GM18858 (cell line): ENCODE results near the gene C2CD5.
A peak's percentile ranks its signal among the peaks of the same experiment; 100 is the strongest.
"Not testable (repeated sequence)": the region's sequence is repeated elsewhere in the genome, so short reads cannot be mapped to it uniquely, and the experiment has no call there.

Source experiments
- ATAC-seq: cut with Tn5 transposase; IDR thresholded peaks from one replicate; pipeline ENCODE4 v1.9.1; 2021; ENCODE audit not compliant: unreplicated experiment

Gene C2CD5

DNA sequence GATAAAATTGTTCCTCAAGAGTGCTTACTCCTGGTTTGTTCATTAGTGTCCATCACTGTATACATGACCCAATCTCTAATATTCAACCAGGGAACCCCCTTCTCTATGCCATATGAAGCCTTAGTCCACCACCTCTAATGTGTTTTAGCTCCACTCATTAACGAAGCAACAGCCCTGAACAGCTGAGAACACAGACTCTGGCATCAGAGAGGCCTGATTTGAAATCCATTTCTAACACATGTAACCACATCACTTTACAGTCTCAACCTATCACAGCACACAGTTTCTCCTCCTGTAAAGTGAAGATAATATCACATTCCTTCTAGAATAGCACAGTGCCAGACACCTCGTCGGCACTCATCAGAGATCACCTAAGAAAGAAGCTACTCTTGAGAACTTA, 64.3 kb downstream of the C2CD5 start:
- no peak for ATAC-seq

DNA sequence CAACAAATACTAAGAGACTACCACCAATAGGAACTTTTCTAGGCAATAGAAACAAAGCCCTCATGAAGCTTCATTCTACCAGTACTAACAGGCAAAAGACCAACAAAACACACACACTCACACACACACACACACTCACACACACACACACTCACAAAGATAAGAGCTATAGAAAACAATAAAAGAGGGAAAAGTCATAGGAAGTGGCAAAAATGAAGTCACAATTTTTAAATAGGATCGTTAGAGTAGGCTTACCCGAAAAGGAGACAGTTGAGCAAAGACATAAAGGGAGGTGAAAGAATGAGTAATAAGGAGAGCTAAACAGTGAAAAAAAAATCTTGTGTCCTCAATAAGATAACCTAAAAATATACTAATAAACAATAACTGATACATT, 66.5 kb downstream of the C2CD5 start:
- no peak for ATAC-seq

DNA sequence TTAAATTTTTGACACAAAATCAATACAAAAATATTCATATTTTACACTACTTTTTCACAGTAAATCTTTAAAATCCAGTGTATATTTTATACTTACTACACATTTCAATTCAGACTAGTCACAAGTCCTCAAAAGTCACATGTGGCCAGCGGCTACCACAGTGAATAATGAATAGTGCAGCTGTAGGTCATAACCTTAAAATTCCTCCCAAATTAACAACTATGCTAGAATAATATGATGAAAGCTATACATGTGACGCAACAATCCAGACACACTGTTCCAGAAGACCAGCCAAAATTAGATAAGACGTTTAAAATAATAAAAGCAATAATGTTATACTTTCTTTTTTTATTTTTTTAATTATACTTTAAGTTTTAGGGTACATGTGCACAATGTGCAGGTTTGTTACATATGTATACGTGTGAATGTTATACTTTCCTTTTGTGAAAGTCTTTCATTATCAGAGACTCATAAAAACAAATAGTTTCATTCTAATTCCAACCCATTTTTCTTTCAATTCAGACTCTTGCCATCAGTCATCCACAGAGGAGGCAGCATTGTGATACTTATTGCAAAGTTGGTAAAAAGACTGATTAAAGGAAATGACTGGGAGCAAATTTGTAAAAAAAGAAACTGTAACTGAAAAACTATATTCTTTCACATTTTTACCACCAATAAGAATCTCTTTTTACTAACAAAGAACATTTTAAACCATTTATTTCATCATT, 67.0 kb downstream of the C2CD5 start:
- no peak for ATAC-seq

DNA sequence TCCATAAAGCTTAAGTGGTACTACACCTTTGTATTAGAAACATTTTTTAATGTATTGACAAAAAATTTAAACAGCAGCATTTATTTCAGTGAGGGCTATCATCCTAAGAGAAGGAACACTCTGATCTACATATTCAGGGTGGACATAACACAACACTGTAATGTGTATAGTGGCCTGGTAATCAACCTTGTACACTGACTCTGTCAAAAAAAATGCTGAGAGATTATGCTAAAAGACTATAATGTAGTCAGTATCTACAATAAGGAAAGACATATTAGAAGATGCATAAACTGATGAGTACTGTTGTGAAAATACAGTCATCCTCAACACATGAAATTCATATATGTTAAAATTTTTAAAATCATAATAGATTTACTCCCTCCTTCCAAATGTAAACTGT, 68.2 kb downstream of the C2CD5 start:
- no peak for ATAC-seq

DNA sequence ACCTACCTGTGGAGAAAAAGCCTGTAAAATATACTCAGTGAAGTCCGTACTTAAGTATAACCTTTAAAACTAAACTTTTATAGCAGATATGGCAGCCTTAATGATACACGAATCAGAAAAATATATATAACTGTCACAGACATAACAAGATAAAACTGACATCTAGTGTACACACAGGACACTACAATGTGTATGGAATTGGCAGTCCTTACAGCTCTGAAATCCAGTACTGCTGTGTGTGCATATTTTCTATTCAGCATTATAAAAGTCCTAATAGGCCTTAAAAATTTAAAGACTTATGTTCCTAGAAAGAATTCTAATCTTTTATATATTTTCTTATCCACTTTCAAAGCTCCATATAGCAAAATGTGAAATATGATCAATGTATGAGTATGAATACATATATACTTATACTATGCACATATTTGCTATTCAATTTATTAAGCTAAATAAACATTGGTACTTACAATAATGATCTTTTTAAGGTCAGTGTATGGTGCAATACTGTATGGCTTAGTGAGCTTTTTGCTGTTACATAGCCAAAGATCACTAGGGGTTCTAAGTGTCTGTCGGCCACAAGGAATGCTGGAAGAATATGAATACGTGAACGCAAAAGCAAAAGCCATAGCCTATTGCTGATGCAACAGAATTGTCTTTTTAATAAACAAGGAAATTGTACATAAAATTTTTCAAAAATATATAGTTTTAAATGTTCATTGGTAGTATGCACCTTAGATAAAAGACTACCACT, 69.2 kb downstream of the C2CD5 start:
- ATAC-seq = no peak

DNA sequence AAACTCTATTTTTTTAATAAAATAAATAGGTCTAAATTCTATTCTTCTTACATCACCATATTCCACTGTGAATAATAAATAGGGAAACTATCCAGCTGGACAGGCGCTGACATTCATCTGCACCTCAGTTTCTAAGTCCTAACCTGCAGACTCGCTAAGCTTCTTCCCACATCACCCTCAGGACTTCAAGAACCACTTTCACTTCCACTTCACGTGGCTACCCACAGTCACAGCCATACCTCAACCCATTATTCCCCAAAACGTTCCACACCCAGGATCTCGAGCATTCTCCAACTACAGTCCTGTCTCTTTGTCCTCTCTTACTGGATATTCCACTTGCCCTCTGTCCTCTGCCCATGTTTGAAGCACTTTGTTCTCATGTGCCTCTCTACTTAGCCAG, 71.1 kb downstream of the C2CD5 start:
- ATAC-seq = no peak

DNA sequence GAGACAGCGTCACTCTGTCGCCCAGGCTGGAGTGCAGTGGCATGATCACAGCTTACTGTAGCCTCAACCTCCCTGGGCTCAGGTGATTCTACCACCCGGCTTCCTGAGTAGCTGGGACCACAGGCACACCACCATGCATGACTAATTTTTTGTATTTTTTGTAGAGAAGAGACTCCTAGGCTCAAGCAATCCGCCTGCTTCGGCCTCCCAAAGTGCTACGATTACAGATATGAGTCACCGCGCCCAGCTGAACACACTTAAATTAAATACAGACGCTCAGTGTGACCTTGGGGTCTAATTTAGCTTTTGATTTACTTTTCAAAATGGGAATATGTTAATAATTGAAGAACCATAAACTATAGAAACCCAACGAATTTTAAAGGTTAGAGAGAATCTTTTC, 77.2 kb downstream of the C2CD5 start:
- ATAC-seq = no peak

DNA sequence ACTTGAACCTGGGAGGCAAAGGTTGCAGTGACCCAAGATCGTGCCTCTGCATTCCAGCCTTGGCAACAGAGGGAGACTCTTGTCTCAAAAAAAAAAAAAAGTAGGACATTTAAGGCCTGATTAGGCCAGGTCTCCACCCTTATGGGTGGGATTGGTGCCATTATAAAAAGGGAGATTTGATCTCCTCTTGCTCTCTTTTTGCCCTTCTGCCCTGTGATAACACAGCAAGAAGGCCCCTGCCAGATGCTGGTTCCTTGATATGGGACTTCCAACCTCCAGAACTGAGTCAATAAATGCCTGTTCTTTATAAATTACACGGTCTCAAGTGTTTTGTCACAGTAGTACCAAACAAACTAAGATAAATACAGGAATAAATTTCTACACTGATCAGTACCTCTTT, 81.0 kb downstream of the C2CD5 start:
- ATAC-seq = no peak

DNA sequence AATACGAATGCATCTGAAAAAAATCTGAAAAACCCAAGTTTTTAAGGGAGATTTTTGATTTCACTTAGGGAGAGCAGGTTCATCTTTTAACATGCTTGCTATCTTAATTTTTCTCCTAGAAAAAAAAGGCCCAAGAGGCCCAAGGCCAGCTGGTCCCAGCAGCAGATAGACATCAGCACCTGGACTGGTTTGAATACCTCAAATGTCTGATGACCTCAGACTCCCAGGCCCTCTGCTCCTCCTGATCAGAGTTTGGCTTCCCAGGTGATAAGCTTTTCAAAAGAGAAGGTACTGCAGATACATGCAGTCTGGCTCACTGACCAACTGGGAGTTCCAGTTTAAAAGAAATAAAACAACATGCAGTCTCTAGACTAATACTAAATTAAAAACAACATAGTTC, 82.6 kb downstream of the C2CD5 start:
- ATAC-seq = no peak

DNA sequence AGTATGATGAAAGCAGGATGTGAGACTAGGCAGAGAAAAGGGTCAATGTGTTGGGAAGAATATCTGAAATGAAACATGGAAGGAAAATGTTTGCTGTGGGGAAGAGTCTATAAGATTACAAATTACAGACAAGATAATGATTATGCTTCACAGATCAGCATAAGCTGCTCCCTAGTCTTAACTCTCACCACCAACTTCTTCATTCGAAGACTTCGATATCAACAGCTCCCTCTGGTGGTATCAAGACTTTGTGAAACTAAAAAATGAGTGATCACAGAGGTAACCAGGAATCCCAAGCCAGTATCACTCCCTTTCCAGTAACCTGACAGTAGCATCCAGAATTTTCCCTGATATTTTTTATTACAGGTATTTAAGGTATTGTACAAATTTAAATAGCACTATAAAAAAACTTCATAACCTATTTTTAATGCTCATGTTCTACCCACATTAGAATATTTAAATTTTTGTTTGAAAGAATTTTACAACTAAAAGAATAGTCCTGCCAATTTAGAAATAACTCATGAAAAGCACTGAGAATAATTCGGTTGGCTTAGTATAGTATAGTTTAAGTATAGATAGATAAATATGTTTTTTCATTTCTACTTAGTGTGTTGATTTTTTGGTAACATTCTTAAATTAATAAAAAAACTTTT, 84.4 kb downstream of the C2CD5 start:
- peak; percentile 64 for ATAC-seq

DNA sequence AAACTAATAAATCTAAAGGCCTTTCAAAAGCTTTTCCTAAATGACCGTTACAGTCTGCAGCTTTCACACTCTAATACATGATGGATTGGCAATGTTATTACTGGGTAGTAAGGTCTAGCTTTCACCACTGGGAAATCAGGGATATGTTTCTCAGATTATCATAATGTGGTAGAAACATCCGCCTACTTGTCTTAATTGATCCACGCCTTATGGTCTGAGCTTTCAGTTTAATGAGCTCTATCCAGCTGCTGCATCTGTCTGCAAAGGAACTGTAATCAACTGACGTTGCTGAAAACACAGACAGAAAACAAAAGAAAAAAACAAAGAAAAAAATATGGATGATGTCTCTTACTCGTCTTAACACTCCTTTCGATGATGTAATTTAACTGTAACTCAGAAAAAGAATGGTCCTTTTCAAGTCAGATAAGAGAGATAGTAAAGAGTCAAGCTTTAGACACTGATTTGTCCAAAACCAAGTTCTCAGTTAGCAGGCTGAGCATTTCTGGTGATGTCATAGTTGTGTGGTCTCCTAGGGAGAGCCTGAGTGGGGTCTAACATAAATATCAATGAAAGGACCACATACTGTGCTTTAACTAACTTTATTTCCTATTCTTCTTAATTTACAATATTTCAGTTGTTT, 85.9 kb downstream of the C2CD5 start:
- no peak for ATAC-seq

DNA sequence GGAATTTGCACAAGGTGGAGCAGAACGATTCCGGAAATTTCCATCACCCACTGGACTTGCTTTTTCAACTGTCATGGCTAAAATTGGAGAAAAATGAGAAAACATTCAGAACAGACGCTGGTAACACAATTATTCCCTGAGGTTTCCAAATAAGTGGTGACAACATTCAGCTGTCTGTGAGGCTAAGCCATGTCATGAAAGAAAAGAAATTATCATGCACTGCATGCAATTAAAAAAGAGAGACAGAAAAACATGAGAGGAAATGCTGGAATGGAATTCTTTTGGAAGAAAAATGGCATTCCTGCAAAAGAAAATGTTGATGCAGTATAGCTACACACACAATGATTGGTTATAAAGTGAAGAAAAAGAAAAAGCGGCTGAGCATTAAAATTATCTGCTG, 87.3 kb downstream of the C2CD5 start:
- no peak for ATAC-seq

DNA sequence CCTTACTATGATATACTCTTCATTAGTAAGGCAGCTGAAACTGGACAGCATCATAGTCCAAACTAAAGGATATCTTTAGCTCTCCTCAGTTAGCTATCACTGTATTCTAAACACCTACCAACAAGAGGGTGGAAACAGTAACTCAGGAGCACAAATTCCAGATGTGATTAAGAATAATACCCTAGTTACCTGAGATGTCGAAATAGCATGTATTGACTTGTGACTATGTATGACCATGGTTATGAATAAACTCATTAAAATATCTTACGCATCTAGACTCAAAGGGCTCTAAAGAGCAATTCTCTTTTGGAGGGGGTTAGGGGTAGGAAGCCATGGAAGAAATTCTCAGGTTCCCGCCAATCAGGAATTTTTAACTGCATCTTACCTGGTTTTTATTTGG, 90.8 kb downstream of the C2CD5 start:
- no peak for ATAC-seq

DNA sequence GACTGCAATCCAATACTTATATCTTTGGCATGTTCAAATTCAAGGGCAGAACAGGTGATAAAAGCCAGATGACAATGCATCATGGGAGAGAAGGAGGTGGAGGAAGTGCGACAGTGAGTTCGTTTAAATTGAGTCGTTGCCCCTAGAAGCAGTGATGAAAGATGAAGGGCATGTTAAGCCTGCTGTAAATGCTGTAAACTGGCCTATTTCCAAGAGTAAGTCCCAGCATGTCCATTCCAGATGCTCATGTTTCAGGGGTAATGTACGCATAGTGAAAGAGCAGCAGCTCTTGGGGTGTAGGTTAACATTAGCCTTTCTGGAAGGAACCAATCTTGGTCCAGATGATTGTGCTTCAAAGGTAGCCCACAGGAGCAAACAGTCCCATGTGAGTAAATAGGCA, 97.1 kb downstream of the C2CD5 start:
- ATAC-seq = no peak

DNA sequence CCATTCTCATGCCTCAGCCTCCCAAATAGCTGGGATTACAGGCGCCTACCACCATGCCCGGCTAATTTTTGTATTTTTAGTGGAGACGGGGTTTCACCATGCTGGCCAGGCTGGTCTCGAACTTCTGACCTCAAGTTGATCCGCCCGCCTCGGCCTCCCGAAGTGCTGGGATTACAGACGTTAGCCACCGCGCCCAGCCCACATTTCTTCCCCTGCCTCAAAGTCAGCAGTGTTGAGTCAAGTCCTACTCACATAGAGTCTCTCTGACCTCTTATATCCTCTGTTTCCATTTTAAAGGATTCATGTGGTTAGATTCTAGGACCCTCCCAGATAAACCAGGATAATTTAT, 100.1 kb downstream of the C2CD5 start:
- ATAC-seq = not testable (repeated sequence)

DNA sequence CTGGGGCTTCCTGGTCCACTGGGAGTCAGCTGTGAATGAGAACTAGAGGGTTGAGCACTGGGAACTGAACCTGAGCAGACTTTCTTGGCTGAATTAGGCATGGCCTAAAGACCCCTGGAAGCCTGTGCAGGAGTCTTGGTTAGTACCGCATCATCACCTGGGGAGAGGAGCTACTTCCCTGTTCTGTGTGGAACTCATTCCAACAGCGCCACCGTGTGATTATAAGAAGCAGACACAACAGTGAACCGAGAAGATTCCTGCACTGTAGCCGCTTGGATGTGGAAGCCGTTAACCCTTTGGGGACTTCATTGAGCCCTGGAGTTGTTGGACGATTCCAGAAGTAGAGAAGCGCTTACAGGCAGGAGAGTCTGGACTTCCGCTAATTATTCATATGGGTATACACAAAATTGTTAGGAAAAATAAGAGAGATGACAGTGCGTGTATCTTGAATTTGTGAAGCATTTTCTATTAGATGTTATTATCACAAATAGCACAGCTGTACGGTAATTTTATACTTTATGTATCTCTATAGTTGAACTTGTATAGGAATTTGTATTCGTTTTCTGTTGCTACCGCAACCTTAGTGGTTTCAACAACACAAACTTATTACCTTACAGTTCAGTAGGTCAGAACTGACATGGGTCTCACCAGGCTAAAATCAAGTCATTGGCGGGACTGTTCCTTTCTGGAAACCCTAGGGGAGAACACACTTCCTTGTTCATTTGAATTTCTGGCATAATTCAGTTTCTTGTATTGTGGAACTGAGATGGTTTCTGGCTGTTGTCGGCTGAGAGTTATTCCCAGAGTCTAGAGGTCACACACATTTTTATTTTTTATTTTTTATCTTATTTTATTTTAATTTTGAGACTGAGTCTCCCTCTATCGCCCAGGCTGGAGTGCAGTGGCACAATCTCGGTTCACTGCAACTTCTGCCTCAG, 100.7 kb downstream of the C2CD5 start:
- ATAC-seq = peak; percentile 99

DNA sequence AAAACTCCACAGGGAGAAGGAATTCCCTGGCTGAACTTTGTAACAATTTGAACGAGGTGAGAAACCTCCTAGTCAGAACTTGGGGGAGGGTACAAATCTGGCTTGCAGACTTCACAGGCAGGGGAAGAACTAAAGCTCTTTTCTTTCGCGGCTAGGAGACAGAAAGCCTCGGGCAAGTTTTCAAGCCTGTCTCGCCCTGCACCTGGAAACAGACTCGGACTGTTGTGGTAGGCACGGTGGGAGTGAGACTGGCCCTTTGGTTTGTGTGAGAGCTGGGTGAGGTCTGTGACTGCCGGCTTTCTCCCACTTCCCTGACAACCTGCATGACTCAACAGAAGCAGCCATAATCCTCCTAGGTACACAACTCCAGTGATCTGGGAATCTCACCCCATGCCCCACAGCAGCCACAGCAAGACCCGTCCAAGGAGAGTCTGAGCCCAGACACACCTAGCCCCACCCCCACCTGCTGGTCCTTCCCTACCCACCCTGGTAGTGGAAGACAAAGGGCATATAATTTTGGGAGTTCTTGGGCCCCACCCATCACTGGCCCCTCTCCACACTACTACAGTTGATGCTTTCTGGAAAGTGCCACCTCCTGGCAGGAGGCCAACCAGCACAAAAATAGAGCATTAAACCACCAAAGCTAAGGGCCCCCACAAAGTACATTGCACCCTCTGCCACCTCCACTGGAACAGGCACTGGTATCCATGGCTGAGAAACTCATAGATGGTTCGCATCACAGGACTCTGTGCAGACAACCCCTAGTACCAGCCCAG, 107.1 kb downstream of the C2CD5 start:
- no peak for ATAC-seq

DNA sequence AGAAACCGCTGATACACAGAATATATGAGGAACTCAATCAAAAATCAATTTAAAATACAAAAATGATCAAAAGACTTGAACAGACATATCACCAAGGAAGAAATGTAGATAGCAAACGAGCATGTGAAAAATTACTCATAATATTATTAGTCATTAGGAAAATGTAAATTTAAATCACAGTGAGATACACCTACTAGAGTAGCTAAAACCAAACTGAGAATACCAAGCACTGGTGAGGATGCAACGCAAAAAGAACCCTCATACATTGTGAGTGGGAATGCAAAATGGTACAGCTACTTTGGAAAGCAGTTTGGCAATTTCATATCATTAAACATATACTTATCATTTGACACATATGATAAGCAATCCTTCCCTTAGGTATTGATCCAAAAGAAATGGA, 108.8 kb downstream of the C2CD5 start:
- no peak for ATAC-seq

DNA sequence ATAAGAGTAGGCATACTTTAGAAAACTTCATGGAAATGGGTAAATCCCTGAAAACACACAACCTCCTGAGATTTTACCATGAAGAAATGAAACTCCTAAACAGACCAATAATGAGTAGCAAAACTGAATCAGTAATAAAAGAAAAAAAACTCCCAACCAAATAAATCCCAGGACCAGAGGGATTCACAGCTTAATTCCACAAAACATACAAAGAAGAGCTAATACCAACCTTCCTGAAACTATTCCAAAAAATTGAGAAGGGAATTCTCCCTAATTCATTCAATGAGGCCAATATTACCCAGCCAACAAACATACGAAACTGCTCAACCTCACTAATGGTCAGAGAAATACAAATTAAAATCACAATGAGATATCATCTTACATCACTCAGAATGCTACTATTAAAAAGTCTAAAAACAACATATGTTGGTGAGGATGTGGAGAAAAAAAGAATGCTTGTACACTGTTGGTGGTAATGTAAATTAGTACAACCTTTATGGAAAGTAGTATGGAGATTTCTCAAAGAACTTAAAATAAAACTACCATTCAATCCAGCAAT, 112.6 kb downstream of the C2CD5 start:
- no peak for ATAC-seq

DNA sequence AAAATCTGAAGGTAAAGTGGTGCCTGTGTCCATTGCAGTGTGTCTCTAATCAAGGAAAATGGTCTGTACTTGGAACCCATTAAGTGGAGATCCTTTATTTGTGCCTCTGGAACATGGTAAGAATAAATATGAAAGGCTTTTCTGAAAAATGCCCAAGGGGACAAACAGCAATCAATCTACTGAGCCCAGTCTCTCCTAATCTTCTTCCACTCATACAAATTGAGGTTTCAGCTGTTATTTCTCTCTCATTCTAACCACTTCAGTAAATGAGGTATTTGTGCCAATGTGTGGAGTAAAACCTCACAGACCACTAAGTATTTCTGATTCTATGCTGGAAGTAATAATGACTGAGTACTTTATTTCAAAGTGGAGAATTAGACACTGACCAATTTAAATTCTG, 127.5 kb downstream of the C2CD5 start:
- no peak for ATAC-seq
